SK-N-SH treated with all-trans-retinoic acid at 6 μM for 48 hours (cell line): ENCODE measurements around the gene DNAH1.

Experiments used
- BACH2 ChIP-seq: fragments of 250-450 bp; sonication (Bioruptor Pico); IDR thresholded peaks from 2 replicates; pipeline ENCODE4 v1.9.0; 2021; ENCODE audit warnings: mild to moderate bottlenecking, borderline replicate concordance
- CSDC2 ChIP-seq: fragments of 250-450 bp; sonication (Bioruptor Pico); IDR thresholded peaks from 2 replicates; pipeline ENCODE4 v1.5.0; 2020; ENCODE audit warnings: mild to moderate bottlenecking, moderate library complexity
- PATZ1 ChIP-seq: fragments of 250-450 bp; sonication (Bioruptor Pico); IDR thresholded peaks from 2 replicates; pipeline ENCODE4 v1.8.0; 2020; ENCODE audit warnings: mild to moderate bottlenecking, moderate library complexity, borderline replicate concordance
- ZC3H10 ChIP-seq: fragments of 250-450 bp; sonication (Bioruptor Pico); IDR thresholded peaks from 2 replicates; pipeline ENCODE4 v1.5.1; 2021; ENCODE audit warnings: mild to moderate bottlenecking, moderate library complexity
- ZFP30 ChIP-seq: fragments of 450-650 bp; formaldehyde crosslinking; IDR thresholded peaks from 2 replicates; pipeline ENCODE4 v1.5.0; 2022; ENCODE audit warnings: mild to moderate bottlenecking, moderate library complexity
- ZNF8 ChIP-seq: fragments of 450-650 bp; formaldehyde crosslinking; IDR thresholded peaks from 2 replicates; pipeline ENCODE4 v1.5.0; 2020; ENCODE audit warnings: mild to moderate bottlenecking, moderate library complexity

- TF ChIP-seq PATZ1, result no peak
- no peak for TF ChIP-seq ZC3H10
- TF ChIP-seq CSDC2 (CRISPR knock-in tag), result no peak
- TF ChIP-seq BACH2 (CRISPR knock-in tag), result no peak
- no peak for TF ChIP-seq ZFP30 (CRISPR knock-in tag)
- no peak for TF ChIP-seq ZNF8 (CRISPR knock-in tag)
Observed at GRCh38 chr3:52333869-52334557, 17.9 kb downstream of the DNAH1 start.
